Hepatocyte (in vitro differentiated cells): ENCODE measurements around the gene OR52A1. TPM values are rescaled to one million over a fixed set of nuclear protein-coding genes. Genes with fewer than 3 reads are reported as not detected.

Experiments
- DNase-seq: peaks from one replicate; pipeline ENCODE4 v3.0.0-alpha.2; 2016; ENCODE audit warnings: low spot score
- H2AFZ ChIP-seq: fragments of 200-600 bp; sonication (generic); 2 replicates; pipeline ENCODE4 v1.6.0; 2016; ENCODE audit warnings: antibody characterized with exemption, mild to moderate bottlenecking
- H3K27ac ChIP-seq: fragments of 200-600 bp; sonication (generic); 2 replicates; pipeline ENCODE4 v1.5.1; 2016; ENCODE audit warnings: mild to moderate bottlenecking
- H3K27me3 ChIP-seq: fragments of 200-600 bp; sonication (generic); 2 replicates; pipeline ENCODE4 v1.6.1; 2016
- H3K36me3 ChIP-seq: fragments of 200-600 bp; sonication (generic); replicated peaks from 2 replicates; pipeline ENCODE4 v1.5.1; 2016; ENCODE audit warnings: low read depth; ENCODE audit not compliant: insufficient read depth
- H3K4me1 ChIP-seq: fragments of 200-600 bp; sonication (generic); 2 replicates; pipeline ENCODE4 v1.5.1; 2016; ENCODE audit warnings: mild to moderate bottlenecking, moderate library complexity; ENCODE audit not compliant: insufficient read depth
- H3K4me2 ChIP-seq: fragments of 200-600 bp; sonication (generic); 2 replicates; pipeline ENCODE4 v1.6.0; 2016
- H3K4me3 ChIP-seq: fragments of 200-600 bp; sonication (generic); 2 replicates; pipeline ENCODE4 v1.5.1; 2016; ENCODE audit warnings: mild to moderate bottlenecking
- H3K79me2 ChIP-seq: fragments of 200-600 bp; sonication (generic); 2 replicates; pipeline ENCODE4 v1.6.0; 2017; ENCODE audit warnings: mild to moderate bottlenecking
- H3K9me2 ChIP-seq: fragments of 200-600 bp; sonication (generic); replicated peaks from 2 replicates; pipeline ENCODE4 v1.6.0; 2017; ENCODE audit warnings: mild to moderate bottlenecking; ENCODE audit not compliant: insufficient read depth
- H3K9me3 ChIP-seq: fragments of 200-600 bp; sonication (generic); 2 replicates; pipeline ENCODE4 v1.5.1; 2016; ENCODE audit warnings: low read depth, mild to moderate bottlenecking
- H4K20me1 ChIP-seq: fragments of 200-600 bp; sonication (generic); 2 replicates; pipeline ENCODE4 v1.6.0; 2016; ENCODE audit warnings: mild to moderate bottlenecking; ENCODE audit not compliant: insufficient read depth, poor library complexity, severe bottlenecking
- CTCF ChIP-seq: fragments of 200-600 bp; sonication (generic); IDR thresholded peaks from 2 replicates; pipeline ENCODE4 v1.5.1; 2016; ENCODE audit warnings: antibody characterized with exemption, mild to moderate bottlenecking; ENCODE audit not compliant: poor library complexity
- EZH2 ChIP-seq: fragments of 200-600 bp; sonication (generic); IDR thresholded peaks from 2 replicates; pipeline ENCODE4 v1.6.1; 2016; ENCODE audit warnings: antibody characterized with exemption, mild to moderate bottlenecking, borderline replicate concordance
- EZH2phosphoT487 ChIP-seq: fragments of 200-600 bp; sonication (generic); IDR thresholded peaks from one replicate; pipeline ENCODE4 v1.6.1; 2018; ENCODE audit warnings: antibody characterized with exemption, mild to moderate bottlenecking, low read depth, moderate library complexity; ENCODE audit not compliant: unreplicated experiment, severe bottlenecking
- WGBS: methylation state at CpG from one replicate; pipeline ENCODE4 v1.1.6; 2016; ENCODE audit warnings: low lambda C conversion rate; ENCODE audit errors: missing lambda C conversion rate; 5-methylcytosine and 5-hydroxymethylcytosine counted together
- polyA plus RNA-seq: library from polyadenylated mRNA; unstranded; fragments of >200 nt; fragmentation: Nextera tagmentation; extraction: Ambion mirVana; gene quantifications from 2 replicates; pipeline ENCODE4 v1.2.1, GENCODE V29; 2016
- total RNA-seq: library from RNA; depleted of rRNA; stranded (reverse); fragments of >200 nt; gene quantifications from 2 replicates; pipeline ENCODE4 v1.2.3, GENCODE V29; 2014

OR52A1 gene
- total and polyA plus RNA-seq, 2 experiments from 2014 or later = not detected

- H3K36me3 ChIP-seq = no peaks in the 10 kb centered on the region
- no peak for DNase-seq
- 89% methylated on average over 3 of the region's 3 CpGs for WGBS
- no peaks in the 10 kb centered on the region for H3K9me3 ChIP-seq
- no peak overlapping the region for H3K4me3 ChIP-seq
- H3K4me1 ChIP-seq = no peaks in the 10 kb centered on the region
- H3K27me3 ChIP-seq = no peaks in the 10 kb centered on the region
- H3K9me2 ChIP-seq = no peaks in the 10 kb centered on the region
- no peak overlapping the region for H3K27ac ChIP-seq
- TF ChIP-seq EZH2 = no peak
- TF ChIP-seq CTCF = no peak
- TF ChIP-seq EZH2phosphoT487 = no peak
- H4K20me1 ChIP-seq = no peaks in the 10 kb centered on the region
- H2AFZ ChIP-seq = no peak overlapping the region
- H3K79me2 ChIP-seq = no peaks in the 10 kb centered on the region
- no peak overlapping the region for H3K4me2 ChIP-seq
Measured at GRCh38 chr11:5115339-5115738, 39.2 kb downstream of the OR52A1 start.

- TF ChIP-seq EZH2 (no peak), CTCF (no peak), EZH2phosphoT487 (no peak)
- Histone ChIP-seq H3K4me2 (no peak overlapping the region), H3K9me3 (no peaks in the 10 kb centered on the region), H3K27me3 (no peaks in the 10 kb centered on the region), H4K20me1 (no peaks in the 10 kb centered on the region), H3K36me3 (no peaks in the 10 kb centered on the region), H3K4me3 (no peak overlapping the region), H3K79me2 (no peaks in the 10 kb centered on the region), H3K4me1 (no peaks in the 10 kb centered on the region), H3K9me2 (no peaks in the 10 kb centered on the region), H2AFZ (no peak overlapping the region), H3K27ac (no peak overlapping the region)
- WGBS = 73% methylated on average over 3 of the region's 3 CpGs
- DNase-seq = no peak
Measured at GRCh38 chr11:5107285-5107684, 47.3 kb downstream of the OR52A1 start.

DNA sequence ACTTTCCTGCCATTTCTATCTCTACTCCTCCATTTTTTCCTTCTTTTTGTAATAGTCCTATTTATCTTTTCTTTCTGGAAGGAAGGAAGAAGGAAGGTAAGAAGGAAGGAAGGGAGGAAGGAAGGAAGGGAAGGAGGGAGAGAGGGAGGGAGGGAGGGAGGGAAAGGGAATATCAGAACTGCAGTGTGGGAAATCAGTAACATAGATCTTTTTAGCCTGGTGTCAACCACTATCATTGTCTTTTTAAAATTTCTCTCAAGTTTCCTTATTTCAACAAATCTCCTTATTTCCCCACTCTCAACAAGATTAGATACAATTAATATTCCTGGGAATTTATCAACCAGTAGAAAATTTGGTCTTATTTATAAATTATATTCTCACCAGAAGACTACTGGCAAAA lies 51.5 kb downstream of the OR52A1 start:
- Histone ChIP-seq H3K4me3 (no peak overlapping the region), H2AFZ (no peak overlapping the region), H3K4me1 (no peaks in the 10 kb centered on the region), H3K27me3 (no peaks in the 10 kb centered on the region), H3K4me2 (no peak overlapping the region), H4K20me1 (no peaks in the 10 kb centered on the region), H3K9me3 (no peaks in the 10 kb centered on the region), H3K36me3 (no peaks in the 10 kb centered on the region), H3K79me2 (no peaks in the 10 kb centered on the region), H3K27ac (no peak overlapping the region), H3K9me2 (no peaks in the 10 kb centered on the region)
- no peak for DNase-seq
- no peak for TF ChIP-seq EZH2
- TF ChIP-seq EZH2phosphoT487 = no peak
- TF ChIP-seq CTCF = no peak

DNA sequence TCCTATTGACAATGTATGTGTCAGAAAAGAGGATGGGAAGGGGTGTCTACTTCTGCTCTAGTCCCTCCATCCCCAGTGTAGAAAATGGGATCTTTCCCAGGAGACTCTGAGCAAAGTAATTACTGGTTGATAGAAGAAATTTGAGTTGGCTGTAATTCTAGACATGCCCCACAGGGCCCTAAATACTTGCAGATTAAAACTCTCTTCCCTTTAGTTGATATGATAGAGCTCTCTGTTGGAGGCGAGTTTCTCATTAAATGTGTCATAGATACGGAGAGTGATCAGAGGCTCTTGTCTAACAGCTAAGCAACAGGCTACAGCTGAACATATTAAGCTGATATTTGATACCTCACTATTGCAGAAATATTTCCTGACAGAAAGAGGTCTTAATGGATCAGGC lies 52.3 kb downstream of the OR52A1 start:
- Histone ChIP-seq H3K4me1 (no peaks in the 10 kb centered on the region), H3K79me2 (no peaks in the 10 kb centered on the region), H3K27ac (no peak overlapping the region), H3K27me3 (no peaks in the 10 kb centered on the region), H4K20me1 (no peaks in the 10 kb centered on the region), H3K9me2 (no peaks in the 10 kb centered on the region), H3K9me3 (no peaks in the 10 kb centered on the region), H2AFZ (no peak overlapping the region), H3K4me3 (no peak overlapping the region), H3K36me3 (no peaks in the 10 kb centered on the region), H3K4me2 (no peak overlapping the region)
- WGBS = 34% methylated on average over 2 of the region's 2 CpGs
- TF ChIP-seq EZH2phosphoT487 = no peak
- TF ChIP-seq EZH2 = no peak
- no peak for TF ChIP-seq CTCF
- DNase-seq = no peak
